CD4-positive, alpha-beta T cell treated with Interferon alpha-2 for 1 hour (primary cell): ENCODE results near the gene GPR150.
A peak's percentile ranks its signal among the peaks of the same experiment; 100 is the strongest.
"Not testable (repeated sequence)": the region's sequence is repeated elsewhere in the genome, so short reads cannot be mapped to it uniquely, and the experiment has no call there.

Experiments used
- DNase-seq, 2 donors: peaks; one replicate each; pipeline ENCODE4 v3.0.0-alpha.2; 2020 to 2022

Gene GPR150

GRCh38 chr5:95624368-95624767 lies 4.5 kb downstream of the GPR150 start:
- DNase-seq, result no peak

DNA sequence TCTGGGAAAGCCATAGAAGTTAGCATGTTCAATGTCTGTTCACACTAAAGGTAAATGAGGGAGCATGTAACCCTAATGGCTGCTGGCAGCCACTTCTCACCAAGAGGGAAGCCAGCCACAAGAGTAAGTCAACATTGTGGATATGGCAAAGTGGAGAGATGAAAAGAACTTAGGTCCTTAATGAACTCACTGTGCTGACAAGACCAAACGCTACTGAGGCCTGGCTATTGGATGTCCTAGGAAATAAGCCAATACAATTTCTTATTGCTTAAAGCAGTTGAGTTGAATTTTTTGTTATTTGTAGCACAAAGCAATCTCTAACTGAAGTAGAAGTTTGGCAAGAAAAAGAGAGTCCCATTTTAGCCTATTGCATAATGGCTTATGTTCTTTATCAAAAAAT lies 6.8 kb downstream of the GPR150 start:
- DNase-seq, result no peak

GRCh38 chr5:95627971-95628810 lies 8.3 kb downstream of the GPR150 start:
- DNase-seq, result no peak

- no peak for DNase-seq
Observed at GRCh38 chr5:95628933-95629332, 9.0 kb downstream of the GPR150 start.

- no peak for DNase-seq
Observed at GRCh38 chr5:95630394-95630917, 10.6 kb downstream of the GPR150 start.

DNA sequence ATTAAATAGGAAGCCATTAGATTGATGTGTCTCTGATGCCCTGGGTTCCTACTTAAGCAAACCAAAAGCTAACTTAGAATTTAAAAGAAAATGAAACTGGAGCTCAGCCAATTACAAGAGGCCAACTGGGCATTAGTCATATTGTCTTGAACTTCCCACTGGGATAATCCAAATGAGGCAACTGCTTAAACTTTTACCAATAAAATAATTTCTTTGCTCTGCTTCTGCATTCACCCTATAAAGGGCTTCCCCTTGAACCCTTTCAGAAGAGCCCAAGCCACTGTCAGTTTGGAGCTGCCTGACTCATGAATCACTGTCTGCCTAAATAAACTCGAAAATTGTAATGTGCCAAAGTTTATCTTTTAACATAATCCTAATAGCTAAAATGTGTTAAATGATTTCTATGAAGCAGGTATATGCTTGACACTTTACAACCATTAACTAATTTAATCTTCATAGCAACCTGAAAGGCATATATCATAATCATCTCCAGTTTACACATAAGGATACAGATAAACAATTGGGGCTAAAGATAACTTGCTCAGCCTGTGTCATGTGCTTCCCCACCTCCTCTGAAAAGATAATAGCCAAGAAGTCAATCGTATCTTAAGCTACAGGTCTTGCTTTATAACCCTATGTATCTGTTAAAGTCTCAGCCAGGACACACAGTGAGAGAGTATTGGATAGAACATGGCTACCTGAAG lies 11.5 kb downstream of the GPR150 start:
- DNase-seq, result no peak

DNA sequence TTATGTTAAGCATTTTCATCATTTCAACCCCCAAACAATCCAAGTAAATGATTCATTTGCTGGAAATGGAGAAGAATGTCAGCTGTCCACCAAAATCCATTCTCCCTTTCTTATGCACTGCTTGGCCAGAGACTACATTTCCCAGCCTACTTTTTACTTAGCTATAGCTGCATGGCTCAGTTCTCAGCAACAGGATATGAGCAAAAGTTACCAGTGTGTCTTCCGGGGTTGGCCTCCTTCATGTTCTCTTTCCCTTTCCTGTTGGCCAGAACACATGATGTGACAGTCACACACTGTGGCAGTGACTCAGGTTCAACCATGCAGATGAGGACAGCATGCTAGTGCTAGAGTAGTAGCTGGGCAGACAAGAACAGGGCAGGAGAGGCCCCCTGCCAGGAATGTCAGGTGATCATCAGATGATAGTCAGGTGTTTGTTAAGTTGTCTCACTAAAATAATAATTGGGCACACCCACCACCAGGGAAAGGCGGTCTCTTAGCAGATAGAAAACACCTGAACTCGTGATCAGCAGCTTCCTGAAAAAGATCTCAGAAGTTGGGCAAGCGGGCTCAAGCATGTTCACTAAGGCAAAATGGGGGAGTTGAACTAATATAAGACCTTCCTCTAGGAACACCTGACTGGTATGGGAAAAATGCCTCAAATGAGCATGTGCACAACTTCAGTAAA lies 12.2 kb downstream of the GPR150 start:
- peak; percentile 74 to 85 for DNase-seq

DNA sequence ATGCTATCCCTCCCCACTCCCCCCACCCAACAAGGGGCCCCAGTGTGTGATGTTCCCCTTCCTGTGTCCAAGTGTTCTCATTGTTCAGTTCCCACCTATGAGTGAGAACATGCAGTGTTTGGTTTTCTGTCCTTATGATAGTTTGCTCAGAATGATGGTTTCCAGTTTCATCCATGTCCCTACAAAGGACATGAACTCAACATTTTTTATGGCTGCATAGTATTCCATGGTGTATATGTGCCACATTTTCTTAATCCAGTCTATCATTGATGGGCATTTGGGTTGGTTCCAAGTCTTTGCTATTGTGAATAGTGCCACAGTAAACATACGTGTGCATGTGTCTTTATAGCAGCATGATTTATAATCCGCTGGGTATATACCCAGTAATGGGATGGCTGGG lies 13.1 kb downstream of the GPR150 start:
- DNase-seq, result not testable (repeated sequence)

DNA sequence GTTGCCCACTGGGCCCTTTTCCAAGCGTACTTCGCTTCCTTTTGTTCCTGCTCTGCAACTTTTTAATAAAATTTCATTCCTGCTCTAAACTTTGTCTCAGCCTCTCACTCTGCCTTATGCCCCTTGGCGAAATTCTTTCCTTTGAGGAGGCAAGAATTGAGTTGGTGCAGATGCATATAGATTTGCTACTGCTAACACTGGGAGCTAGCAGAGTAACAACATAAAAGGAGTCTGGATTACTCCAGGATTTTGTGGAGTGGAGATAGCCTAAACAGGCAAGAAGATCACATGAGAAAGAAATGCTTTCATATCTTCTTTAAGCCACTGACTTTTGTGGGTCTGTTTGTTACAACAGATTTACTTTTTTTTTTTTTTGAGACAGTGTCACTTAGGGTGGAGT lies 13.8 kb downstream of the GPR150 start:
- no peak for DNase-seq

DNA sequence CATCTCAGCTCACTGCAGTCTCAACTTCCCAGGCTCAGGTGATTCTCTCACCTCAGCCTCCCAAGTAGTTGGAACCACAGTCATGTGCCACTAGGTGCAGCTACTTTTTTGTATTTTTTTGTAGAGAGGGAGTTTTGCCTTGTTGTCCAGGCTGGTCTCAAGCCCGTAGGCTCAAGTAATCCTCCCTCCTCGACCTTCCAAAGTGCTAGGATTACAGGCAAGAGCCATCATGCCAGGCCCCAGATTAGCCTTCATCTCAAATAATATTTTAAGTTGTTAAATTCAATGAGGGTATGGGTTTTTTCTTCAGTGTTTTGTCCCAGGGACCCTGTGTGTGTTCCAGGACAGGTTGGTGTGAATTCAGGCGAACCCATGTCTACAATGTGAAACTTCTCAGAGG lies 14.2 kb downstream of the GPR150 start:
- no peak for DNase-seq

DNA sequence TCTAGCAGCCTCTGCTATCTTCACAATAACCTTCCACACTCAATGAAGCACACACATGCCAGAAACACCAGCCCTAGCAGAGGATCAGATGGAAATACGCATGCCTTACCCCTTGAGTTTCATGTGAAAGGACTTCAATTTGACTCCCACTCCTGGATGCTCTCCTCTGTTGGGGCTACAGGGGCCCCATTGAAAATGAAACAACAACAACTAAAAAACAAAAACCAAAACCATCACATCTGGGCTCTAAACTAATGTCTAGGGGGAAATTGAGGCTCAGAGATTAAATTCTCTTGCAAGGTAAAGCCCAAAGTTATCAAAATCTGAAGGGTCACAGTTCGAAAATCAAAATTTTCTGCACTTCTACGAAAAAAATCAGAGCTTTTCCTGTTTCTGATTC lies 18.7 kb downstream of the GPR150 start:
- no peak for DNase-seq

GRCh38 chr5:95641741-95642220 lies 21.9 kb downstream of the GPR150 start:
- DNase-seq, result no peak

GRCh38 chr5:95643152-95643551 lies 23.3 kb downstream of the GPR150 start:
- DNase-seq, result no peak

- DNase-seq, result peak; percentile 51 to 75
Observed at GRCh38 chr5:95644351-95645042, 24.6 kb downstream of the GPR150 start.

DNA sequence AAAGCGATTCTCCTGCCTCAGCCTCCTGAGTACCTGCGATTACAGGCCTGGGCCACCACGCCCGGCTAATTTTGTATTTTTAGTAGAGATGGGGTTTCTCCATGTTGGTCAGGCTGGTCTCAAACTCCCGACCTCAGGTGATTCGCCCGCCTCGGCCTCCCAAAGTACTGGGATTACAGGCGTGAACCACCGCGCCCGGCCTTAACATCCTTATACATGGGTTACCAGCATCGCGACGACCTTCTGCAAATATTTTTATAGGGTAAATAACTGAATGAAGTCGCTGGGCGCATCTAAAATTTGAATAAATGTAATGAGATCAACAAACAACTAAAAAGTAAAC lies 26.3 kb downstream of the GPR150 start:
- DNase-seq, result not testable (repeated sequence)

DNA sequence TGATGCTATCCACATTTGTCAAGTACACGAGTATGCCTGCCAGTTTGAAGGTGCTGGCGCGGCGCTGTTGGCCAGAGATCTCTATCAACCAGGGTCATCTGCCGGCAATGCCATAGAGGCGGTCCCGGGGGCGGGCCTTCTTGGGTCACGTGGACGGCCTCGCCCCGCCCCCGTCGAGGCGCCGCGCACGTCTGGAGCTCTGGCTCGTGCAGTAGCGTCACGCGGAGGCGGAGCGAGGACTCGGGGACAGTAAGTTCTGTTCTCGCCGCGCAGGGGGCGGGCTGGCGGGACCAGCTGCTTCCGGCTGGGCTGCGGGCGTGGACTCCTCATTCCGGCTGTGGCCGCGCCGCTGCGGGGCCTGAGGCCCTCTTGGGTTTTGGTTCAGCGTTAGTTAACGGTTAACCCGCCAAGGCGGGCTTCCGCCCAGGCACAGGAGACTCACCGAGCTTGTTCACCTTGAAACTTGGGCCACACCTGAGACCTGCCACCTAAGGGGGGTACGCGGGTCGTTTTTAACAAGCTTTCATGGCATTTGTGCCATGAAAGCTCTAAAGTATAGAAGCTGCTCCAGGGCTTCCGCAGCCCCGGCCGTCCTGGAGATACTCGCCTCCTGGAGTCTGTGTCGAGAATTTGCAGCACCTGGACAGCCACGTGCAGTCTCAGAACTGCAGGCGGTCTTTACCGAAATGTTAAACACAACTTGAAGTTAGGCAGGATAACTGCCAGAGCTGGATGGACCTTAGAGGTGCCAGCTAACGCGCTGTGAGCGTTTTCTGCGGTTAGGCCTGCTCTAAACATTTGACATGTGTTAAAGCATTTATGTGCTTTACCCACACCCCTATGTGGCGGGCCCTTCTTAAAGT lies 26.9 kb downstream of the GPR150 start, which contains the start of gene RFESD:
RFESD (plus strand) TSS at position 209 of the 863 bp plus-strand sequence. CDS start 5,495 bp downstream, outside the sequence.
- peak; percentile 95 to 96 for DNase-seq

DNA sequence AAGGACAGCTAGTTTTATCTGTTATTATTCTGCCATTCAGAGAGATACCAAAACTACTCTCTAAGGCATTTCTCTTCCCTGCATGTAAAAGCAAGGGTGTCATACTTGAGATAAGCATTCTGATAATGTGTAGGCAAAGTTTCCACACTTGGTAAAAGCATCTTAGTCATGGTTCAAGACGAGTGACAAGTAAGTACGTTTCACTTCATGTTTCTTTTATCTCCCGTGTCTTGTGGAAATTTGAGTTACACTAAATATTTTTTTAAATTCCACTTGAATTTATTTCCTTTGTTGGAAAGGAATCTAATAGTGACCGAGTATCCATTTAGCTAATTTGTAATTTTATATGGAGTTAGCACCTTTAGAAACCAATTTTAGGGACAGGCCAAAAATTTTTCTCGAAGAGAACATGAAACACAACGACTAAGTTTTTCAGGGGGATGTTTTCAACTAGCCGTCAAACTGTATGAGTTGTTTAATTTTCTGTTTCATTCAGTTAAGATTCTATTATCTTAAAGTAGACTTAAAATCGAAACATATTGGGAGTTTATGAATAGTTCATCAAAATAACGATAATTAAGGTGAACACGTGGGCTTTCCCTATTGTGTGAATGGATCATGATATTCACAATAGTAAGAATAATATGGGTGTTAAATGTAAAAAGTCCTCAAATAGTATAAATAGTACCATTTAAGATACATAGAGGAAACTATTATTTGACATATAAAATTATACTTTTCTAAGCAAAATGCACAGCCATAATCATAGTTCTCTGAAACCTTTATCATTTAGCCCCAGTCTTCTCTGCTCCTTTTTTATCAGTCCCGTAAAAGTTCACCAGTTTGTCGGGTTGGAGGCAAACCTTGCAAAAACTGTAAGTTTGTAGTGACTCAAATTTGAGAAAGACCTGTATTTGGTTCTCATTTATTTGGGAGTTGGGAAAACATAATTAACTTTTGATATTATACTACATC lies 28.3 kb downstream of the GPR150 start:
- DNase-seq, result no peak

GRCh38 chr5:95649274-95649673 lies 29.4 kb downstream of the GPR150 start:
- no peak for DNase-seq

DNA sequence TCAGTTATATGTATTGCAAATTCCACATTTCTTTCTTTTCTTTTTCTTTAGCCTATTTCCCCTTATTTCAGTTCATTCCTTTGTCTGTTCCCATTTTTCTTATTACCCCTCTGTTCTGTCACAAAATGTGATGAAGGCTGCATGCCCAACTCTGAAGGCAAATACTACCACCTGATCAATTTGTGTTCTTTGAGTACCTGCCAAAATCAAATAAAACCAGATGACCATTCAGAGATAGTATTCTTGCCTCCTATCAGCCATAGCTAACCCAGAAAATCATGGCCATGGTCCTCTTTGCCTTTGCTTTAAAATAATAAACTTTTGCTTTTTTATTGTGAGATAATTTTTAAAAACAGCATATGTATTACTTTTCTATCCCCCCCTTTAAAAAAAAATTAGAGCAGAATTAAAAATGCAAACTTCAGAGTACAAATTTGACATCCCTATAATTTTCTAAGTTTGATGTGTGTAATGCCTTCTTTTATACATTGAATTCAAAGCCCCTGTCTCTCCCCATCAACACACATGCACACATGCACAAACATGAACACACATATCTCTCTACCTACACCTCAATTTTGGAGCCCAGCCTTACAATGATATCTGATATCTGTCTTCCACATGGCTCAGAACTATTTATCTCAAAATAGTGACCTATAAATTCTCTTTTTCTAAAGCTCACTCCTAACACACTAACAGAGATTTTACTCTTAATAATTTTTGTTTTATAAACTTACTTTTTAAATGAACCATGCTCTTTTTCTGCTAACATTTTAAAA lies 30.1 kb downstream of the GPR150 start:
- DNase-seq, result no peak

- DNase-seq, result no peak
Observed at GRCh38 chr5:95652849-95653248, 33.0 kb downstream of the GPR150 start.
